ENCODE measurements around the gene IGSF3.

- no peak for TF ChIP-seq POLR2AphosphoS5 (IDR thresholded peaks at IDR 0.05; ENCODE audit: low read depth, low read length)
- no peak for TF ChIP-seq POLR2A (IDR thresholded peaks at IDR 0.05; ENCODE audit: low read depth, low read length)
- no peak for TF ChIP-seq TAF1 (IDR thresholded peaks at IDR 0.05; ENCODE audit: borderline replicate concordance, low read depth, low read length)
Measured at GRCh38 chr1:116554924-116555323, 112.6 kb downstream of the IGSF3 start.
